Activated gamma-delta T cell treated with Interleukin-2 at 50 U/mL for 16 hours (primary cell): ENCODE data around the gene BFSP1.

ENCODE experiments used
- DNase-seq: peaks from one replicate; pipeline ENCODE4 v3.0.0-alpha.2; 2020

The BFSP1 gene

DNA sequence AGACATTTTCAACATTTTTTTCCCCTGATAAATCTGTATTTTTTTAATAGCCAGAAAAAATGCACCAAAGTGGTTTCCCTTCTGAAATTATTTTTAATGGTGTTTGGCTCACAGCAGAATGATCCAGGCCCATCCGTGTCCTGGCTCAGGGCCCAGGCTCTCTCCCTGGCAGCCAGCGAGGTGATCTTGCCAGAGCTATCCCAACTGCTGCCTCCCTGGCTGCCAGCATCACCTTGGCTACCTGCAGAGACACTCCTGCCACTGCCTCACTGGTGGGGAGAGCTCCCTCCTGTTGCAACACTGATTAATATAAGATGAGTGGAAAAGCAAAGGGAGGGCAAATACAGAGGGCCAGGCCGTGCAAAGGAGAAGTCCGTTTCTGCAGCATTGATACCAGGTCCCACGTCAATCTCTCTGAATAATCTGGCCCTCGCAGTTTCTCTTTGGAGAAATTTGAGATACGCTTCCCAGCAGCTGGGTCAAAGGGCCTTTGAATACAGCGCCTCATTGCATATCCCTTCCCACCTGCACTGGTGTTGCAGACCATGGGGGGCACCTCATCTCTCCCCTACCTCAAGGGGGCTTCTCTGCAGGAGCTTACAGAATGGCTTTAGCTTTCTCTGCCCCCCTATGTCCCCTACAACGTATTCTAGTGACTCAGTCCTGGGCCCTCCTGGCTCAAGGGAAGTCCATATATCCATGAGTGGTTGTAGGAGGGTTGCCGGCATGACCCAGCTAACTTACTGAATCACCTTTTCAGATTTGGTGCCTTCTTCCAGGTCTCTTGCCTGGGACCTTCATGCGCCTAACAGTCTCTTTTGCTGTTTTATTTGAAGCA lies 25.9 kb upstream of the BFSP1 start:
- DNase-seq = no peak

DNA sequence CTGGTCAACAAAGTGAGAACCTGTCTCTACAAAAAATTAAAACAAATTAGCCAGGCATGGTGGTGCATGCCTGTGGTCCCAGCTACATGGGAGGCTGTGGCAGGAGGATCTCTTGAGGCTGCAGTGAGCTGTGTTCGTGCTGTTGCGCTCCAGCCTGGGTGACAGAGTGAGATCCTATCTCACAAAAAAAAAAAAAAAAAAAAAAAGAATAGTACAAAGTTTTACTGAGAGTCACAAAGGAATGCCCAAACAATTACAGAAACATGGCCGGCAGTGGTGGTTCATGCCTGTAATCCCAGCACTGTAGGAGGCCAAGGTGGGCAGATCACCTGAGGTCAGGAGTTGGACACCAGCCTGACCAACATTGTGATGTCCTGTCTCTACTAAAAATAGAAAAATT lies 23.9 kb upstream of the BFSP1 start:
- DNase-seq = no peak

DNA sequence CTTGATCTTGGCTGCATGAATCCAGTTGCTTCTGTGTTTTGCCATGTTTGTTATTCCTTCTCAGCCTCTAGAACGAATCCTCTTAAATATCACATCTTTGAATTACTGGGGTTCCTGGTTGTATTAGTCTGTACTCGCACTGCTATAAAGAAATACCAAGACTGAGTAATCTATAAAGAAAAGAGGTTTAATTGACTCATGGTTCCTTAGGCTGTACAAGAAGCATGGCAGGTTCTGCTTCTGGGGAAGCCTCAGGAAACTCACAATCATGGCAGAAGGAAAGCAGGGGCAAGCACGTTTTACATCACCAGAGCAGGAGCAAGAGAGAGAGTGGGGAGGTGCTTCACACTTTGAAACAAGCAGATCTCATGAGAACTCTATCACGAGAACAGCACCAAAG lies 18.0 kb upstream of the BFSP1 start:
- no peak for DNase-seq

DNA sequence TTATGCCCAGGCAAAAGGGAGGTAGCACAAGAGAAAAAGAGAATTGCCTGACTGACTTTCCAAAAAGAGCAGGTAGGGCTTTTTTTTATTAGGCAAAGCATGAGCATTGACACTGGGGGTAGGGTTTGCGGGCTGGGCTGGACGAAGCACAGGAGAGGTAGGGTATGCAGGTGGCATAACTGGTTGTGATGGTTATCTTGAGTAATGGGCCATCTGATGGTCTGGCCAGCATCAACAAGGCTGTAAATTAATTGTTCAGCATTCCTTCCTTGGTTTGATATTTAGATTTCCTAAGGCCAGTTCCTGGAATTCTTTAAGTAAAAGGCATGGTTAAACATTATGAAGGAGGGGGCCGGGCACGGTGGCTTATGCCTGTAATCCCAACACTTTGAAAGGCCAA lies 13.9 kb upstream of the BFSP1 start:
- DNase-seq = no peak

DNA sequence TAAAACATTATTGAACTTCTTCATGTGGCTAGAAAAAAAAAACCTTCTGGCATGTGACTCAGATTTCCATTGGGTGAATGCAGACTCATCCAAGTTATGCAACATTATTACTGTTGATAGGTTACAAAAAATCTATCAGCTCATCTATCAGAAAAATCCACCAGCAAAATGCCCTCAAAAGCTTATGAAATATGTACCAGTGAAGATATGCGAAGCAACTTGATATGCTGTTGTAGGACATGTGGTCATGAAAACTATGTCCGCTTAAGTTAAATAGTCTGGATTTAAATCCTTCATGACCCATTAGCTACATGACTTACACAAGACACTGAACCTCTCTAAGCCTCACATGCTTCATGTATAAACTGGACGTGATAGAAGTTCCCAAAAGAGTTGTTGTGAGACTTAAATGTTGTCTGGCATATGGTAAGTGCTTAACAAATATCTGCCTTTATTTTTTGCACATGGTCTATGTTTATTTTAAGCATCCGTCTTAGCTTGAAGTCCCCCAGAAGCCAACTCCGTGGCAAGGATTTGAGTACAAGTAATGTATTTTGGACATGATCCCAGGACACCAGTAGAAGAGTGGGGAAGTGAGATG lies 12.5 kb upstream of the BFSP1 start:
- DNase-seq = no peak

DNA sequence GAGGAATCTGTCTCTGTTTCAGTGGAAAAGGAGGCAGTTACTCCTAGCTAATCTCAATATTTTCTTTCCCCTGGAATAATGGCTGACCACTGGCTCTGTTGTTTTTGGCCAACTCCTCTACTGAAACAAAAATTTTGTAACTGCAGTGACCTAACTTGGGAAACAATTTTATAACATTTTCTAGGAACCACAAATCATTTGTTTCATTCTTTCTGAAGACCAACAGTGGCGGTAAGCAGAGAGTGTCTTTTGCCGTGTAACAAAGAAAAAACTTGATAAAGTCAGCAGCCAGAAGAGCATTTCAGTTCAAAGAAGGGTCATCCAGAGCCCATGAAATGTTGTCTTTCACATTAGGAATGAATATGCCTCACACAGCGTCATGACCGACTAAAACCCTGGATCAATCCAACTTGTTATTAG lies 11.8 kb upstream of the BFSP1 start:
- no peak for DNase-seq

DNA sequence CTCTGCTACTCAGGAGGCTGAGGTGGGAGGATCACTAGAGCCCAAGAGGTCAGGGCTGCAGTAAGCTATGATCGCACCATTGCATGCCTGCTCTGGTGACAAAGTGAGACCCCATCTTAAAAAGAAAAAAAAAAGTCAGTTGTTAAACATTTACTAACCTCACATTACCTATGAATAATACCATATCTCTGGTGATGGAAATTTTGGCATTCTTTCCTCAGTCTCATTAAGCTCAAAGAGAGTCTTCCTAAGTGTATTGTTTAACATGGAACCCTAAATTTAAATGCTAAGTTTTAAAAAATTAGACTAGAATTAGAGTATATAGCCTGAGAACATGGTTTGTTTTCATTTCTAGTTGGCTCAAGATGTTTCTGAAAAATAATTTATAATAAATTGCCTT lies 11.3 kb upstream of the BFSP1 start:
- DNase-seq = no peak

DNA sequence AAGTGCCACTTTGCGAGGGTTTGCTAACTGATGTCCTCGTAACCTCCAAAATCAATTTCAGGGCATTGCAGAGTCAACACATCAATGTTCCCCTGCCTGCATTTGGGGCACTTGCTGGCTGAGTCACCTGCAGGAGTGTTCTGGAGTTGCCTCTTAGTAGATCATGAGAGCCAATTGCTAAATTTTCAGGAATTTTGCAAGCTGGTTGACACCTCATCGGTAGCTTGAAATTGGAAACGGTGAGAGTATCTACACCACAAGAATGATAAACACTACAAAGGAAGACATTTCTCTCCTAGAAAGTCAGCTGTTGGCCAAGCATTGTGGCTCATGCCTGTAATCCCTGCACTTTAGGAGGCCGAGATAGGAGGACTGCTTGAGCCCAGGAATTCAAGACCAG lies 10.8 kb upstream of the BFSP1 start:
- no peak for DNase-seq

DNA sequence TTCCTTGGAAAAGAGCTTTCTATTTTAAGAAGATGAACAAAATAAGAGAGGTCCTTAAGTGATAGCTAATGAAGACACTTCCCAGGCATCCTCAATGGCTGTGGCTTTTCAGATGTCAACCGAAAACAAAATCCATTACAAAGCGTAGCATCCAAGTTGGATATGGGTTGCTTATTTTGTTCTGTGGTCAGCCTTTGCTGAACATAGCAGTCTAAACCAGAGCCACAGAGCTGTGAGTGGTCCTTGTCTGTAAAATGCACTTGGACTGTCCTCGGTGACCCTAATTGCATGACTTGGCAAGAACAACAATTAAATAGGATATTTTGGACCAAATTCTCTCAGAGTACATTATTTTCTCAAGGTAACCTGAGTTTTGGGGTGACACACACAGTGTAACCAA lies 10.4 kb upstream of the BFSP1 start:
- DNase-seq = no peak

DNA sequence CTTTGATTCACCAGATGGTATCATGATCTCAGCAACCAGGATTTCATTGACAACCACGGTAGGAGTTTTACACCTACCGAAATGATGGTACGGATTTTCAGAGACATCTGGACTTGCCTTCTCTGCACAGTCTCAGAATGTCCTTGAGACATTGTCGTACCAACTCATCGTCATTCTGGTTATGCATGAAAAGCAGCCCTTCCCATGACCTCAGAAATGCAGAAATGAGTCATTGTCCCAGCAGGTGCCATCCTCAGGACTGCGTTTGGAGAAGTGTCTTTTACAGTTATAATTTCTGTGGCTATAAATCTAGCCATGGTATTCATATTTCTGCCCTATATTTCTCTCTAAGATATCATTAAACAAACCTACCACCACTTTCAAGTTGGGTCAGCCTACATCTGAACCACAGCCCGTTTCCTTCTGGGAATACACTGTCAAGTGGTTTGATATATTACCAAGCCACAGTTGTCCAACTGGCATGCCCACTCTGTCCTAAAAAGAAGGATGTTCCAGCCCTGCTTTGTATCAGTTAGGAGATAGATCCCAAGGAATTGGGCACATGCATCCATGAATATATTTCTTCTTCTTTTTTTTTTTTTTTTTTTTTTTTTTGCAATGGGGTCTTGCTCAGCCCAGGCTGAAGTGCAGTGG lies 7.5 kb upstream of the BFSP1 start:
- DNase-seq = no peak

DNA sequence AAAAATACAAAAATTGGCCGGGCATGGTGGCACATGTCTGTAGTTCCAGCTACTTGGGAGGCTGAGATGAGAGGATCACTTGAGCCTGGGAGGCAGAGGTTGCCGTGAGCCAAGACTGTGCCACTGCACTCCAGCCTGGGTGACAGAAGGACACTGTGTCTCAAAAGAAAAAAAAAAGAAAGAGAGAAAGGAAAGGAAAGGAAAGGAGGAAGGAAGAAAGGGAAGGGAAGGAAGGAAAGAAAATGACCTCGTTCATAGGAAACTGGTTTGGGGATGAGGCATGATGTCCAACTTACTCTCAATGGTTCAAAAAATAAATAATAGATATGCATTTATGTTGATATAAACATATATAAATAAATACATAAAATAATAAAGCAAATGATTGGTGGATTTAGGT lies 6.8 kb upstream of the BFSP1 start:
- DNase-seq = no peak

DNA sequence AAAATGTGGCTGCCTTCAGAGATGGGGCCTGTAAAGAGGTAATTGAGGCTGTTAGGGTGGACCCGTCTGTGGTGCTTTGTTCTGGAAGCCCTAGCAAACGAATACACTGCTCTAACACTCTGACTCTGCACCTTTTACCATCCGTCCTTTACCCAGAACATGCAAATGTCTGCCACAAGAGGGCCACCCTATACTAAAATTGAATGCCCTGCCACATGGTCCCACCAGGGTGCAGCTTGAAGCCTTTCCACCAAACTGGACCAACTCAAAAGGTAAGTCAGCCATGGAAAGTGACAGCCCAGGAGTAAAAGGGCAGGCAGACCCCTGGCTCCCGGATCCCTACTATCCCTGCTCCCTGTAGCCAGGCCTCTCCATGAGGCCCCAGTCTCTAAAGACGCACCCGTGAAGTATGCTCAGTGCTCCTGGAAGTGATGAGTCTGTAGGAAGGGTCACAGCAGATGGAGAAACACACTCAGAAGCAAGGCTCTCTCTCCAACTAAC lies 5.8 kb upstream of the BFSP1 start:
- peak; percentile 63 for DNase-seq

DNA sequence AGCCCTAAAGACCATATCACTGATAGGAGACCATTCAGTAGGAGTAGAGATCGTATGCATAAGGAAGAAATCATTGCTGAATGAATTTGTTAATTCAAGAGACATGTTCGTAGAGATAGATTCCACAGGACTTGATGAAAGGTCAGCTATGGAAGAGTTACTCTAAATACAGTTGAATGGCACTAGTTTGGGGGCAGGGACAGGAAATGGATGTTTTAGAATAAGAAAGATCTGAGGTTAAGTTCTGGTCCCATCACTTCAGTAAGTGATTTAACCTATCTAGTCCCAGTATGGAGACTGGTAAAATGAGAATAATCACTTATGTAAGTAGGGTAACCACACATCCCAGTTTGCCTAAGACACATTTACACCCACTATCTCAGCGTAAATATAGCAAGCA lies 2.9 kb upstream of the BFSP1 start:
- DNase-seq = no peak

DNA sequence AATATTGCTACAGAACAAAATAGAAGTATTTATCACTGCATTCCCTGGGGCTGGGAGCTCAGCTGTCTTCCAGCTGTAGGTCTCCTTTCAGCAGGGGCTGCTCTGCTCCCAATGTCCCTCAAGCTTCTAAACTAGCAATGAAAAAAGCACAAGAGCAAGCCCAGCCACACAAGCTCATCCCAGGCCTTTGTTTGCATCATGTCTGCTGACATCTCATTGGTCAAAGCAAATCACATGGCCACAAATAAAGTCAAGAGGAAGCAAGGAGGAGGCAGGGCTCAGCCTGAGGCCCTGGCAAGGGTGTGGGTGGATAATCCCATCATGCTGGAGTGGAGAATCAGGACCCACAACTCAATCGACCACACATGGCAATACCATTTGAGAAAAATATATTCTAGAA lies 2.2 kb upstream of the BFSP1 start:
- no peak for DNase-seq

DNA sequence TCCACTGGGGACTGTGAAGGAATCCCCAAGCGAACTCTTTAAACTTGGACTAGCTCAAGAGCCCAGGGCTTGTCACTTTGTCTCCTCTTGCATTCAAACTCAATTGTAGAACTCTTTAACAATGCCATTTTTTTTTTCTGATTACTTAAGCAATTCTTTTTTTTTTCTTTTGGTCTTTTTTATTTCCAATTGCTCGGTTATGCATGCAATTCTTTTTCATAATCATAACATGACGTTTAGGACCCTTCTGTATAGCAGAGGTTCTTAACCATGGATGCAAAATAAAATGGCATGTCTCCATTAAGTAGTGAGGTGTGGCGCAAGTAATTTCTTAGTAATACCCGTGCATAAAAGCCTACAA lies 466 bp upstream of the BFSP1 start:
- DNase-seq = no peak

DNA sequence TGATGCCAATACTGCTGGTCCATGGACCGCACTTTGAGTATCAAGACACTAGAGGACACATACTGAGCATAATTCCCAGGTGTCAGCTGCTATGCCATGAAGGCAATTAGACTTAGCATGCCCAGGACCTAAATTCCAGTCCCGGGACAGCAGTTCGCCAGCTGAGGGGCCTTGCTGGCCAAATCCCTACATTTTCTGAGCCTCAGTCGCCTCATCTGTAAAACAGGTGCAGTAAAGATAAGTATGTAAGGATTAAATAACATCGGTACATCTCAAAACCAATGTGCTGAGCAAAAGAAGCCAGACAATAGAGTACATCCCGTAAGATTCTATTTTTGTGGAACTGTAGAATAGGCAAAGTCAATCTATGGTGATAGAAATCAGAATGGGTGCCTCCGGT lies 1.0 kb downstream of the BFSP1 start:
- DNase-seq = no peak

DNA sequence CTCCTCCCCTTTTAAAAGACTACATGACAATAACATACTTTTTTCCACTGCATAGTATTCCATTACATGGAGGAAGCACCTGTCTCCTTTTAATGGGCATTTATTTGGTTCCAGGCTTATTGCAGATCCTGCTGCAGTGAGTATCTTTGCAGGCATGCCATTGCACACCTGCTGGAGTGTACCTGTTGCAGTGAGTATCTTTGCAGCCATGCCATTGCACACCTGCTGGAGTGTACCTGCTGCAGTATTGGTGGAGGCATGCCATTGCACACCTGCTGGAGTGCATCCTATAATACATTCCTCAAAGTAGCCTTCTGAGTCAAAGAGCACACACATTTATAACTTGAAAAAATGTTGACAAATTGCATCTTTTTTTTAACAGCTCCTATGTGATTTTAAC lies 1.6 kb downstream of the BFSP1 start:
- no peak for DNase-seq

DNA sequence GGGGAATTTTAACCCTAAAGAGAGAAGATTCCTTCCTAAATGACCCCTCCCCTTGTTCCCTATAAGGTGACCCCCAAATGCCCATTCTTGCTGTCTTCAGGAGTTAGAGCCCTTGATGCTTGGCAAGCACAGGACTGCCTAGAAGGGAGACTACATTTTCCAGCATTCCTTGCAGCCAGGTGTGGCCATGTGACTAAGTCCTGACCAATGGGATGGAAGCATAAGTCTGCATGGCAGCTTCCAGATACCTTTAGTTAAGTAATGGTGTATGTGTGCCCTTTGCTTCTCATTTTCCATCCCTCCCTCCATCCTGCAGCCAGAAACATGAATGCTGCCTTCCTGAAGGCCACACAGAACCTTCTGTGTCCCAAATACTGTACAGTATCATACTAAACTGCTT lies 5.5 kb downstream of the BFSP1 start:
- DNase-seq = no peak

DNA sequence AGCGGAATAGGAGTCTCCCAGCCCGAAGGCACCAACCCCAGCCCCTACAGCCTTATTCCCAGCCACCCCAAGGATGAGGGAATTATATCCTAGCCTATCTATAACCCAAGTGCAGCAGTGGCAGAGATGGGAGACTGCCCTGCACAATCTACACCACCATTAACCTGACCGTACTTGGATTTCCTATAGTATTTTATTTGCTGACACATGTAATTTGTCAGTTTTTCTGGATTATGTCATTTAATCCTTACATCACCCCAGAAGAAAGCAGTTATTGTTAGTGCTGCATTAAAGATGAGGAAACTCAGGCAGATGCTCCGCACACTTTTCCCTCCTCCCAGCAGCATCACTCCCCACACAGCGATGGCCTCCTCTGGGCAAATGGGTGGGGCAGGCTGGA lies 6.0 kb downstream of the BFSP1 start:
- DNase-seq = no peak

DNA sequence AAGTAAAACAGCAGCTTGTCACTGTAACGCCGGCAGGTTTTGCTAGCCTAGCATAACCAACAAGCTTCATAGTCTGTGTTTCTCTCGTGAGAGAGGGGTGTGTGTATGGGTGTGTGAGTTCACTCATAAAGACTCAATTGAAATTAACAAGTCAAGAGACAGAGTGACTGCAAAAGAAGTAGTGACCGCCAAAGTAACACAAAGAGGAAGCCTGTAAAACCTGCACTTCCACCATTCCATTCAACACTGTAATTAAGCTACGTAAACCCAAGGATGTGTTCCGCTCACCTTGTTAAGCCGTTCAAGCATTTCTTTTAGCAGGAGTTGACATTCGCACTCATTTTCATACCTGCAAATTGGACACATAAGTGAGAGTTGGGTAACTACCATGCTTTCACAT lies 6.6 kb downstream of the BFSP1 start:
- DNase-seq = no peak

DNA sequence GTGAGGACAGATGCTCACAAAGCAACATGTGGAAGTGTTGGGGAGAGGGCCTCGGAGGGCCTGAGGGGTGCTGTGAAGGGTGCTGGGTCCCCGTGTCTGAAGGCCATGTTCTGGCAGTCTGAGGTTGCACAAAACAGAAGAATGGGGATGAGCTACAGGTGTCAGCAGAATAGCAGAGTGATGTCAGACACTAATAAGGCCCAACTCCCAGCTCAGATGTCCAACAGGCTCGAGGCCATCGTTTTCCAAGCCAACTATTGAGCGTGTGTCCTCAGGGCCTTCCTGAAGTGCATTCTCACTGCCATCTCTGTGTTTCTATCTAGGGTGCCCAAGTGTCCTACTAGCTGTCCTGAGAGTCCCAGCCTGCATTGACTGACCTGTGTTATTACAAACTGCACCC lies 7.9 kb downstream of the BFSP1 start:
- no peak for DNase-seq

DNA sequence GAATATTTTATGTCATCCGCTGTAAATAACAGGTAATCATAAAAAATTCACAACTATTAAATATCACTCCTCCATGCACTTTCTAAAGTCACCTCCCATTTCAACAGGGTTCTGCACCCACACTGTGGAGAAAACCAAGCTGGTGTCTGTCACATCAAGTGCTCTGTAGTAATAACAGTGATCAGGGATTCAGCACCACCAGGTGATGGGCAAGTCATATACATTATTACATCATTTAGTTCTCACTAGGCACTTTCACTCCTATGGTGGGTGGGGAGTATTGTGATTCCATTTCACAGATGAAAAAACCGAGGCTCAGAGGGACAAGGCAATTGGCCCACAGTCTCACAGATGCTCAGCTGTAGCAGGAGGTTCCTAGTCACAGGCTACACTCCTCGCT lies 8.7 kb downstream of the BFSP1 start:
- DNase-seq = no peak

DNA sequence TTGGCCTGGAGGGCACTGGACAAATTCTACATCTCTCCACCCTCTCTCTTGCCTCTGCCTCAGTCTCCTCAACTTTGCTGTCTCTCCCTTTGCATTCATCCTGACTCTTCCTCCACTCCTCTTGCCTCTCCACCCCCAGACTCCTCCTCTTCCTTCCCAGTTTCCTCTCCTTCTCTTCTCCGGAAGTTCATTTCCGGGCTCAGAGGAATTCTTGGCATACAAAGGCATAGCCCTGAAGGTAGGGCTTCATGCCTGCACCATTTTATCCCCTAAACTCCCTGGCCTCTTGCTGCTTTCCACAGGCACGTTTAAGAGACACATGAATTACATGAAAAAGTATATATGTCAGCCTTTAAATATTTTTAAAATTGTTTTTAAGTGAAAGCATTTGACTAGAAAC lies 10.6 kb downstream of the BFSP1 start:
- DNase-seq = no peak

DNA sequence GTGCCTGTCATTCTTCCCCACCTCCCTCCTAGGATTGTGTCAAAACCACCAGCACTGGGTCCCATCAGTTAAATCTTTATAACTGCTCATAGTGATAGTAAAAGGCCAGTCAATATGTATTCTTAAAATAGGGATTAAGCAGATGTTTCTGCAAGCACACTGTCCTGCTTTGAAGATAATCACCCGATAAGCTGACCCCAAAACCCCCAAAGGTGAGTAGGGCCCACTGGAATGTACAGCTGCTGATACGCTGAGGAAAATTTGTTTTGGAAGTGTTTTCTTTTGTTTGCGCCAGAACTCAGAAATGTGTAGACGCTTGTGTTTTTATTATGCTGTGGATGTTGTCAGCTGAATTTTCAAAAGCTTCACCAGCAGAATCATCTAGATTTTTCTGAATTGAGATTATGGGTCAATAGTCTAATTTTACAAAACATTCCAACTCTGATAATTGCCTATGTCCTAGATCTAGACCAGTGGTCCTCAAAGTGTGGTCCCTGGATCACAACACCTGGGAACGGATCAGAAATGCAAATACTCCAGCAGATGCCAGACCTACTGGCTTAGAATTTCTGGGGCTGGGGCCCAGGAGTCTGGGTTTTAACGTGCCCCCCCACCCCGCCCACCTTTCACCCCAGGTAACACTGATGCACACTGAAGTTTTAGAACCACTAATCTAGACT lies 11.4 kb downstream of the BFSP1 start:
- no peak for DNase-seq
